SK-N-SH treated with all-trans-retinoic acid at 6 μM for 48 hours (cell line): ENCODE measurements around the gene SSRP1.

ENCODE experiments used
- ARNTL ChIP-seq: fragments of 450-650 bp; formaldehyde crosslinking; IDR thresholded peaks from 2 replicates; pipeline ENCODE4 v1.5.0; 2020; ENCODE audit warnings: low read depth, mild to moderate bottlenecking, moderate library complexity, borderline replicate concordance
- CSDC2 ChIP-seq: fragments of 250-450 bp; sonication (Bioruptor Pico); IDR thresholded peaks from 2 replicates; pipeline ENCODE4 v1.5.0; 2020; ENCODE audit warnings: mild to moderate bottlenecking, moderate library complexity
- GLIS3 ChIP-seq: fragments of 250-450 bp; sonication (Bioruptor Pico); IDR thresholded peaks from 2 replicates; pipeline ENCODE4 v1.5.0; 2020; ENCODE audit warnings: mild to moderate bottlenecking, moderate library complexity
- OSR1 ChIP-seq: fragments of 250-450 bp; sonication (Bioruptor Pico); IDR thresholded peaks from 2 replicates; pipeline ENCODE4 v1.8.0; 2022; ENCODE audit warnings: moderate library complexity, mild to moderate bottlenecking, inconsistent platforms
- RARB ChIP-seq: fragments of 250-450 bp; sonication (Bioruptor Pico); IDR thresholded peaks from 2 replicates; pipeline ENCODE4 v1.8.0; 2021; ENCODE audit warnings: mild to moderate bottlenecking, moderate library complexity
- TCF4 ChIP-seq: fragments of 250-450 bp; sonication (Bioruptor Pico); IDR thresholded peaks from 2 replicates; pipeline ENCODE4 v1.8.0; 2021; ENCODE audit warnings: mild to moderate bottlenecking, moderate library complexity, borderline replicate concordance
- ZFP3 ChIP-seq: fragments of 250-450 bp; sonication (Bioruptor Pico); IDR thresholded peaks from 2 replicates; pipeline ENCODE4 v1.5.0; 2020; ENCODE audit warnings: mild to moderate bottlenecking, moderate library complexity
- ZNF565 ChIP-seq: fragments of 450-650 bp; formaldehyde crosslinking; conservative IDR thresholded peaks from 2 replicates; pipeline ENCODE4 v1.5.0; 2020; ENCODE audit warnings: low read depth, mild to moderate bottlenecking, moderate library complexity
- TF ChIP-seq, protein P1 (sequence below): fragments of 250-450 bp; sonication (Bioruptor Pico); IDR thresholded peaks from 2 replicates; pipeline ENCODE4 v1.8.0; 2020; ENCODE audit warnings: mild to moderate bottlenecking, moderate library complexity, borderline replicate concordance

DNA sequence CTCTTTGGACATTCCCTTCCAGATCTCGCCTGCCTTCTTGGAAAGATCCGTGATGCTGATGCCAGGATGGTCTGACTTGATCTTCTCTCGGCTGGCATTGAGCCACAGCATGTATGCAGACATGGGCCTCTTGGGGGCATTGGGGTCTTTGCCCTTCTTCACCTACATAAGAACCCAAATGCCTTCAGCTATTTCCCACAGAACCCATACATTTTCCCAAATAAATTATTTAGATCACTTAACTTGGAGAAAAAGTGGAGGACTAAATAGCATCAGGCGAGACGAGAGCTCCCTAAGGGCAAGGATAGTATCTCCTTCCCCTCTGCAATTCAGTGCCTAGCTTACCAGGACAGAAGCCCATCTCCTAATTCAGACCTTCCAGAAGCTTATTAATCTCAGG, 8.0 kb downstream of the SSRP1 start:
- TF ChIP-seq ARNTL (CRISPR knock-in tag) (no peak), GLIS3 (CRISPR knock-in tag) (no peak), OSR1 (CRISPR knock-in tag) (no peak), TCF4 (CRISPR knock-in tag) (no peak), CSDC2 (no peak), ZNF565 (CRISPR knock-in tag) (no peak), ZFP3 (CRISPR knock-in tag) (no peak), RARB (no peak)
- TF ChIP-seq, protein P1, sequence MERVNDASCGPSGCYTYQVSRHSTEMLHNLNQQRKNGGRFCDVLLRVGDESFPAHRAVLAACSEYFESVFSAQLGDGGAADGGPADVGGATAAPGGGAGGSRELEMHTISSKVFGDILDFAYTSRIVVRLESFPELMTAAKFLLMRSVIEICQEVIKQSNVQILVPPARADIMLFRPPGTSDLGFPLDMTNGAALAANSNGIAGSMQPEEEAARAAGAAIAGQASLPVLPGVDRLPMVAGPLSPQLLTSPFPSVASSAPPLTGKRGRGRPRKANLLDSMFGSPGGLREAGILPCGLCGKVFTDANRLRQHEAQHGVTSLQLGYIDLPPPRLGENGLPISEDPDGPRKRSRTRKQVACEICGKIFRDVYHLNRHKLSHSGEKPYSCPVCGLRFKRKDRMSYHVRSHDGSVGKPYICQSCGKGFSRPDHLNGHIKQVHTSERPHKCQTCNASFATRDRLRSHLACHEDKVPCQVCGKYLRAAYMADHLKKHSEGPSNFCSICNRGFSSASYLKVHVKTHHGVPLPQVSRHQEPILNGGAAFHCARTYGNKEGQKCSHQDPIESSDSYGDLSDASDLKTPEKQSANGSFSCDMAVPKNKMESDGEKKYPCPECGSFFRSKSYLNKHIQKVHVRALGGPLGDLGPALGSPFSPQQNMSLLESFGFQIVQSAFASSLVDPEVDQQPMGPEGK = no peak
